Progenitor cell of endocrine pancreas (in vitro differentiated cells): Measurements from ENCODE around the gene DGKI. TPM values are rescaled to one million over a fixed set of nuclear protein-coding genes. Genes with fewer than 3 reads are reported as not detected.
A peak's percentile ranks its signal among the peaks of the same experiment; 100 is the strongest.

Source experiments
- DNase-seq: peaks from one replicate; pipeline ENCODE4 v3.0.0; 2021; ENCODE audit warnings: low spot score; ENCODE audit not compliant: unreplicated experiment
- H3K27ac Mint-ChIP-seq: 2 replicates; pipeline ENCODE4 v1.8.0; 2021; ENCODE audit warnings: mild to moderate bottlenecking, moderate library complexity, mixed read lengths
- H3K27me3 Mint-ChIP-seq: 2 replicates; pipeline ENCODE4 v1.8.0; 2021; ENCODE audit warnings: mixed read lengths
- H3K36me3 Mint-ChIP-seq: 2 replicates; pipeline ENCODE4 v1.8.0; 2022; ENCODE audit warnings: mixed read lengths; ENCODE audit not compliant: insufficient read depth
- H3K4me1 Mint-ChIP-seq: 2 replicates; pipeline ENCODE4 v1.8.0; 2021; ENCODE audit warnings: low read depth, mixed read lengths
- H3K4me3 Mint-ChIP-seq: 2 replicates; pipeline ENCODE4 v1.8.0; 2021; ENCODE audit warnings: low read depth, mild to moderate bottlenecking, moderate library complexity, mixed read lengths
- H3K9me3 Mint-ChIP-seq: 2 replicates; pipeline ENCODE4 v1.8.0; 2021; ENCODE audit warnings: low read depth, mixed read lengths
- CTCF ChIP-seq: fragments of 200-600 bp; sonication (generic); IDR thresholded peaks from one replicate; pipeline ENCODE4 v1.5.0; 2021; ENCODE audit warnings: antibody characterized with exemption, mild to moderate bottlenecking; ENCODE audit not compliant: unreplicated experiment
- total RNA-seq: library from RNA; stranded (reverse); gene quantifications from 2 replicates; pipeline ENCODE4 v1.2.1, GENCODE V29; 2021

DGKI gene
- total RNA-seq, 1 donor from 2014 or later, result 0.41 TPM

DNA sequence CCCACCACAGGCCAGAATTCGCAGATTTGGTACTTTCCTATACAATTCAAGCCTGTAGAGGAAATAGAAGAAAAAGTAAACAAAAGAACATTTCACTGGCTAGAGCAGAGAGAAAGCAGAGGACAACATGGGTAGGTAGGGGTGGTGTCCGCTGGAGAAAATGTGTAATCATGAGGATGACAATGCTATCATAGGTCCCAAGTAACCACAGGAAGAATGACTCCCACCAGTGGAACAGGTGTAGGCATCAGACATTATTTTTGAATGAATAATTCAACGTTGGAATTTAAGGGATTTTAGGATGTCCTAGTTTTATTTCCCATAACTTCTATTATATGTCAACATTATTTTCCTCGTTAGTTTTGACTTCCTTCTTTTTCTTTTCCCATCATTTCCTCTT lies 248.9 kb downstream of the DGKI start:
- Mint-ChIP-seq H3K27me3 (no peaks in the 10 kb centered on the region), H3K36me3 (no peaks in the 10 kb centered on the region), H3K9me3 (no peaks in the 10 kb centered on the region), H3K27ac (no peak overlapping the region), H3K4me3 (no peak overlapping the region), H3K4me1 (no peaks in the 10 kb centered on the region)
- DNase-seq, result no peak
- no peak for TF ChIP-seq CTCF

- H3K4me1 Mint-ChIP-seq, result no peaks in the 10 kb centered on the region
- no peak for TF ChIP-seq CTCF
- H3K36me3 Mint-ChIP-seq, result no peaks in the 10 kb centered on the region
- H3K4me3 Mint-ChIP-seq, result no peak overlapping the region
- H3K27ac Mint-ChIP-seq, result no peak overlapping the region
- H3K27me3 Mint-ChIP-seq, result peaks cover 3% of the 10 kb centered on the region
- no peaks in the 10 kb centered on the region for H3K9me3 Mint-ChIP-seq
- no peak for DNase-seq
Measured at GRCh38 chr7:137593115-137593711, 253.6 kb downstream of the DGKI start.

DNA sequence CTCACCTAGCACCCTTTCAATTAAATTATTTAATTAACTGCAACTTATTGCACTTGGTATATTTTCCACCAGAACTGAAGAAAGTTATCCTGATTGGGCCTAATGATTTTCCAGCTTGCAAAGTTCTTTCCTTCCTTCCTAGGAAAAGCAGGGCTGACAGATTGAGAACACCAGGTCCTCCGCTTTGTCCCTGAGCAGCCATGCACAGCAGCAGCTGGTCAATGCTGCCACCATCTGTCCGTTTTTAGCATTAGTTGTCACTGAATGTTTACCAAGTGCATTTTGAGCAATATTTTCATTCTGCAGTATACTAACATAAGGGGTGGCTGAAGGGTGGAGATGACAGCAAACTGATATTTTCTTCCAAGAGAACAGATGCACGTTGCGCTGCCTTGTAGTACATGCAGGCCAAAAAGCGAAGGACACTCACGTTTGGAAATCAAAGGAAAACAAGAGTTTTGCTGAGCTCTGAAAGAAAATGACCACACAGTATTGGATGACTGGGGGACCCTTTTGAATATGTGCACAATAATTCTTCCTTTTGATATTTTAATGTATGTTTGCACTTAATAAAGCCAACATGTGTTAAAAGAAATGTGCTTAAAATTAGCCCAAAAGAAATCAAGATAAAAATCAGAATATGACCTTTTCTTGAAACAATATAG lies 254.4 kb downstream of the DGKI start:
- peak; percentile 42 for DNase-seq
- H3K27ac Mint-ChIP-seq, result no peak overlapping the region
- TF ChIP-seq CTCF, result peak; percentile 87
- H3K27me3 Mint-ChIP-seq, result peaks cover 3% of the 10 kb centered on the region
- H3K4me3 Mint-ChIP-seq, result no peak overlapping the region
- H3K9me3 Mint-ChIP-seq, result no peaks in the 10 kb centered on the region
- H3K36me3 Mint-ChIP-seq, result no peaks in the 10 kb centered on the region
- no peaks in the 10 kb centered on the region for H3K4me1 Mint-ChIP-seq

- Mint-ChIP-seq H3K9me3 (no peaks in the 10 kb centered on the region), H3K27ac (no peak overlapping the region), H3K36me3 (no peaks in the 10 kb centered on the region), H3K27me3 (peaks cover 3% of the 10 kb centered on the region), H3K4me3 (no peak overlapping the region), H3K4me1 (no peaks in the 10 kb centered on the region)
- TF ChIP-seq CTCF, result no peak
- DNase-seq, result no peak
Measured at GRCh38 chr7:137591421-137591837, 255.3 kb downstream of the DGKI start.

DNA sequence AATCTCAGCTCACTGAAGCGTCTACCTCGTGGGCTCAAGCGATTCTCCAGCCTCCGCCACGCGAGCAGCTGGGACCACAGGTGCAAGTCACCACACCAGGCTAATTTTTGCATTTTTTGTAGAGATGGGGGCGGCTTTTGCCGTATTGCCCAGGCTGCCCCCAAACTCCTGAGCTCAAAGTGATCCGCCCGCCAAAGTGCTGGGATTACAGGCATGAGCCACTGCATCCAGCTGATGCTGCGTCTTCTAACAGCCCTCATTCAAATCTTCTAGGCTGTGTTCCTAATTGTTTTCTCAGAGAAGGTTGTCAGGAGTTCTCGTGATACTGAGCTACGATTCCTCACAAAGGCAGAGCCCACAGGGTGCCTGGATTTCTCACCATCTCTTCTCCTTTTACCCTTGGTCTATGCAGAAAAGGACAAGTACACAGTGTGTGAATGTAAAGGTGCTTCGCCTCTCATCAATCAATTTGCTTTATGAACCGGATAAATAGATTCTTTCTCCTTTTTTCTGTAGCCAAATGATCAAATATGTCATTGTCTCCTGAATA lies 255.9 kb downstream of the DGKI start:
- no peaks in the 10 kb centered on the region for H3K4me1 Mint-ChIP-seq
- H3K4me3 Mint-ChIP-seq, result no peak overlapping the region
- no peak for DNase-seq
- TF ChIP-seq CTCF, result no peak
- H3K9me3 Mint-ChIP-seq, result no peaks in the 10 kb centered on the region
- H3K36me3 Mint-ChIP-seq, result no peaks in the 10 kb centered on the region
- H3K27me3 Mint-ChIP-seq, result peaks cover 3% of the 10 kb centered on the region
- no peak overlapping the region for H3K27ac Mint-ChIP-seq
